Testis (tissue), 3 donors: ENCODE data around the gene YEATS4. TPM values are rescaled to one million over a fixed set of nuclear protein-coding genes. Genes with fewer than 3 reads are reported as not detected.
A peak's percentile ranks its signal among the peaks of the same experiment; 100 is the strongest.

Experiments used
- DNase-seq: peaks from one replicate; pipeline ENCODE4 v3.0.0-alpha.2; 2019
- H3K27ac ChIP-seq, 2 donors: fragments of 200-600 bp; sonication (generic); one replicate each; pipeline ENCODE4 v1.5.1; 2019
- H3K27me3 ChIP-seq: fragments of 200-600 bp; sonication (generic); one replicate; pipeline ENCODE4 v1.5.1; 2019
- H3K36me3 ChIP-seq: fragments of 200-600 bp; sonication (generic); one replicate; pipeline ENCODE4 v1.5.1; 2017; ENCODE audit warnings: low read depth; ENCODE audit errors: missing control alignments
- H3K4me1 ChIP-seq: fragments of 200-600 bp; sonication (generic); one replicate; pipeline ENCODE4 v1.5.1; 2019
- H3K4me3 ChIP-seq, 2 donors: fragments of 200-600 bp; sonication (generic); one replicate each; pipeline ENCODE4 v1.5.1; 2017 to 2019
- H3K9me3 ChIP-seq: fragments of 200-600 bp; sonication (generic); one replicate; pipeline ENCODE4 v1.5.1; 2017
- POLR2A ChIP-seq: fragments of 450-650 bp; IDR thresholded peaks from one replicate; pipeline ENCODE4 v1.6.1; 2017; ENCODE audit warnings: antibody characterized with exemption, mild to moderate bottlenecking, moderate library complexity
- WGBS, 2 donors: methylation state at CpG; one replicate each; pipeline ENCODE4 v1.1.5; 2018; 5-methylcytosine and 5-hydroxymethylcytosine counted together
- intact Hi-C: fragments of 100-400 bp; cut with DNase I; formaldehyde crosslinking; loops from one replicate; pipeline ENCODE4 v1.15.1; 2023; ENCODE audit warnings: low total_unique reads
- polyA plus RNA-seq: library from polyadenylated mRNA; stranded (reverse); fragments of 350-450 nt; fragmentation: Illumina TruSeq; extraction: RNeasy Lipid Tissue Mini Kit (QIAGEN cat#74804); gene quantifications from one replicate; pipeline ENCODE4 v1.2.3, GENCODE V29; 2014; ENCODE audit warnings: low read depth, low replicate concordance; ENCODE audit not compliant: insufficient read depth
- total RNA-seq, 2 donors: library from RNA; depleted of rRNA; stranded (reverse); fragments of >200 nt; gene quantifications; one replicate each; pipeline ENCODE4 v1.2.3, GENCODE V29; 2016
- TF ChIP-seq, protein P1 (sequence below), 3 experiments: fragments of 450-650 bp in 2 of 3; fragments of 200-600 bp in 1 of 3; sonication (generic) in 1 of 3; IDR thresholded peaks; one replicate each; pipeline ENCODE4 v1.5.1; 2016 to 2019; ENCODE audit warnings: antibody characterized with exemption in 3 of 3, mild to moderate bottlenecking in 2 of 3, moderate library complexity in 1 of 3

Gene YEATS4
- total and polyA plus RNA-seq, 3 donors from 2014 or later, result 43.8 to 112 (median 48.4) TPM

DNA sequence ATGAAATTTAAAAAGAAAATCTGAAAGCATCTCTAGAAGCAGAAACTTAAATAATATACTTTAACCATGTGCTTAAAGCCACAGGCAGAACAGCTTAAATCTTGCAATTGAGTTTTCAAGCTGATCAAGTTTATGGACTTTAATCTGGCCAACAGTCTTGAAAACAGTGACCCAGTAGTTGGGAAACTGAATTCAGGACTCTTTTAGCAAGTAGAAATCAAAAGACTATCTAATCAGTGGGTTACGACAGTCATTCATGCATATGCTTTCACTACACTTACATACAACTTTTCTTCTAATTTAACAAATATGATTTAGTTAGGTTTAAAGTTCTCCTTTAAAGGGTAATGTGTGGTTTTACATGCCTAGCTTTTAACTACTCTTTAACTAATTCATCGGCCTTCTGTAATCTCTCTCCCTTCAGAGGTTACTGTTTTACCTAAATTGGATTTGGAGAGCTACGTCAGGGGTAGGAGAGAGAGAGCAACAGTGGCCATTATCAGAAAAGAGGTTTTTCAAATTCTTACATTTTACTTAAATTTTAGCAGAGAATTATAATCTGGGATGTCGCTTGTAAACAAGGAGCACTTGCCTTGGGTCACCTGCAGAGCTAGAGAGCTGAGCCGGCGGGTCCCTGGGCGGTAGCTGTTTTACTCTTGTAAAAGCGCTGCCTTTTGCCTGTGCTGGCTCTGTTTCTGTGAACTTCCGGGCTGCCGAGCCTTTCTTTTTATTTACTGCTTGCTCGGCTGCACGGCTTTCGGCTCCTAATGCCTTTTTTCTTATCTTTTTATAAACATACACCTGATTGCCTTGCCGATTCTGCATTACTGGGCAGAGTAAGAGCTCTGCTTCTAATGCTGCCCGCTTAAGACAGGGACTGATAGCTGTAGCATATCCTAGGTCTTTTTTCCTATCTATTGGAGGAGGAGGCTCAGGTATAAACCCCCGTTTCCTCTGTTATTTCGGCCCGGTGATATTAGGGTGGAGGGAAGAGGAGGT is 28.8 kb upstream of the YEATS4 start:
- Histone ChIP-seq H3K9me3 (no peaks in the 10 kb centered on the region), H3K27me3 (no peaks in the 10 kb centered on the region), H3K4me1 (no peaks in the 10 kb centered on the region), H3K36me3 (no peaks in the 10 kb centered on the region), H3K27ac (no peak overlapping the region), H3K4me3 (peak overlapping the region; percentile 34 to 61)
- DNase-seq, result peak; percentile 48
- 7 to 8% methylated on average over 18 of the region's 18 CpGs for WGBS, 2 donors
- intact Hi-C loops, result no loop called here
- TF ChIP-seq, protein P1, sequence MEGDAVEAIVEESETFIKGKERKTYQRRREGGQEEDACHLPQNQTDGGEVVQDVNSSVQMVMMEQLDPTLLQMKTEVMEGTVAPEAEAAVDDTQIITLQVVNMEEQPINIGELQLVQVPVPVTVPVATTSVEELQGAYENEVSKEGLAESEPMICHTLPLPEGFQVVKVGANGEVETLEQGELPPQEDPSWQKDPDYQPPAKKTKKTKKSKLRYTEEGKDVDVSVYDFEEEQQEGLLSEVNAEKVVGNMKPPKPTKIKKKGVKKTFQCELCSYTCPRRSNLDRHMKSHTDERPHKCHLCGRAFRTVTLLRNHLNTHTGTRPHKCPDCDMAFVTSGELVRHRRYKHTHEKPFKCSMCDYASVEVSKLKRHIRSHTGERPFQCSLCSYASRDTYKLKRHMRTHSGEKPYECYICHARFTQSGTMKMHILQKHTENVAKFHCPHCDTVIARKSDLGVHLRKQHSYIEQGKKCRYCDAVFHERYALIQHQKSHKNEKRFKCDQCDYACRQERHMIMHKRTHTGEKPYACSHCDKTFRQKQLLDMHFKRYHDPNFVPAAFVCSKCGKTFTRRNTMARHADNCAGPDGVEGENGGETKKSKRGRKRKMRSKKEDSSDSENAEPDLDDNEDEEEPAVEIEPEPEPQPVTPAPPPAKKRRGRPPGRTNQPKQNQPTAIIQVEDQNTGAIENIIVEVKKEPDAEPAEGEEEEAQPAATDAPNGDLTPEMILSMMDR (IDR thresholded peaks at IDR 0.05), result no peak
- TF ChIP-seq POLR2A, result no peak

DNA sequence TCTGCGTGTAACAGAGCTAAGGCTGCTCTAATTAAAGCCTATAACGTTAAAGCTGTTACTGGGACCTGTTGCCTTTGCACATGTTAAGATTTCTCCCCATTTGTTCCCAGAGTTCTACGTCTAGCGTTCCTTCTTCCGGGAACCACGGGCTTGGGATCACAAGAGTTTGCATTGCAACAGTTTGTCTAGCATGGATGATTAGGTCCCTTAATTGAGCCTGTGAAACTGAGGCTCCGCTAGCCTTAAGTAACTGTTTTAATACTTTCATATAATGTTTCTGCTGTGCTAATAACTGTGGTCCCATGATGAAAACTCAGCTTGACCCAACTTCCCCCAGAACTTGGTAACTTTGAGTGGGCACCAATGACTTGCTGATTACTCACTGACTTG is 28.0 kb upstream of the YEATS4 start:
- intact Hi-C loops, result no loop called here
- H3K4me1 ChIP-seq, result no peaks in the 10 kb centered on the region
- WGBS, 2 donors, result 7 to 10% methylated on average over 7 of the region's 7 CpGs
- no peaks in the 10 kb centered on the region for H3K27me3 ChIP-seq
- H3K27ac ChIP-seq, result no peak overlapping the region
- H3K9me3 ChIP-seq, result no peaks in the 10 kb centered on the region
- peak overlapping the region; percentile 34 to 61 for H3K4me3 ChIP-seq
- no peaks in the 10 kb centered on the region for H3K36me3 ChIP-seq
- TF ChIP-seq POLR2A, result no peak
- TF ChIP-seq, protein P1 (IDR thresholded peaks at IDR 0.05), result no peak
- DNase-seq, result no peak

DNA sequence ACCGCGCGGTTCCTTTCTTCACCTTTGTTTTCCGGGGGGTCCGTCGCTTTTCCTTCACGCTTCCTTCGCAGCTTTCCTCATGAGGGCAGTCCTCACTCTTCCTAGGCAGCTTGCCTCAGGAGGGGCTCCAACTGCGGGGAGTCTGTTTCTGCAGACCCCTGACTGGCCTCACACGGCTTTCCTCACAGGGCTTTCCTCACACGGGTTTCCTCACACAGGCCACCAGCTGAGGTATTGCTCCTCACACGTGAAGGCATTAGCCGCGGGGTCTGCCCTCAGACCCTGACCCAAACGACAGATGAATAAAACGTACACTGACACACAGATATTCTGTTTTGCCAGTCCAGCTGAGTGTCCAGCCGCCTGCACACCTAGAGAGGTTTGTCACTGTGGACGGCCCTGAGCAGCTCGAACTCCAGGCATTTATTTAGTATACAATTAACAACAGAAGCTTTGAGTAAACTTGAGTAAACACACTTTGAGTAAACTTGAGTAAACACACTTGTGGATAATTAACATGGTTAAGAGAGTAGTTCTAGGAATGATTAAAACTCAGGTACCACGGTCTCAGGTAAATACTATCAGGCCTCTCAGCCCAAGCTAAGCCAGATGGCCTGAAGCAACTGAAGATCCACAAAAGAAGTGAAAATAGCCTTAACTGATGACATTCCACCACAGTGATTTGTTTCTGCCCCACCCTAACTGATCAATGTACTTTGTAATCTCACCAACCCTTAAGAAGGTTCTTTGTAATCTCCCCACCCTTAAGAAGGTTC is 27.4 kb upstream of the YEATS4 start:
- no peak overlapping the region for H3K4me3 ChIP-seq
- H3K9me3 ChIP-seq, result no peaks in the 10 kb centered on the region
- TF ChIP-seq POLR2A, result no peak
- TF ChIP-seq, protein P1 (IDR thresholded peaks at IDR 0.05), result no peak
- H3K27me3 ChIP-seq, result no peaks in the 10 kb centered on the region
- intact Hi-C loops, result no loop called here
- WGBS, 2 donors, result 59 to 66% methylated on average over 20 of the region's 20 CpGs
- no peaks in the 10 kb centered on the region for H3K4me1 ChIP-seq
- no peak for DNase-seq
- H3K27ac ChIP-seq, result no peak overlapping the region
- no peaks in the 10 kb centered on the region for H3K36me3 ChIP-seq

DNA sequence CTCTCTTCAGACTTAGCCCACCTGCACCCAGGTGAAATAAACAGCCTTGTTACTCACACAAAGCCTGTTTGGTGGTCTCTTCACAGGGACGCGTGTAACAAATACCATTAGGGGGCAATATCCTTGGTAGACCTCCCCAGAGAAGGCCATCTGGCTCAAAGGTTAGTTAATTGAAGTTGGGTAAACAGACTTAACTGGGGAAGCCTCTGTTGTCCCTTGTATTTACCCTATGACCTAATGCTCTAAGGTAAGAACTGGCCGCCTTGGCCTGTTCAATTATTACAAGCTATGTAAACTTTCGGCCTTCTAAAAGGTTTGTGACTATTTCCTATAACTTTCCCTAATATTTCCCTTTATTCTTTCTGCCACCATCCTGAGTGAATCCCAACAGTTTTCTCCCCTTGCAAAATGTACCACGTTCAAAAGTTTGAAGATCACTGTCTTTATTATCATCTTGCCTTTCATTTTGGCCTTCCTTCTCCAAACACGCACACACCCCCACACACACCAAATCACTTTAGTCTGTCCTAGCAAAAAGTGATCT is 26.7 kb upstream of the YEATS4 start:
- Histone ChIP-seq H3K4me3 (no peak overlapping the region), H3K27me3 (no peaks in the 10 kb centered on the region), H3K36me3 (no peaks in the 10 kb centered on the region), H3K9me3 (no peaks in the 10 kb centered on the region), H3K4me1 (no peaks in the 10 kb centered on the region), H3K27ac (no peak overlapping the region)
- no peak for DNase-seq
- intact Hi-C loops, result no loop called here
- TF ChIP-seq POLR2A, result no peak
- TF ChIP-seq, protein P1 (IDR thresholded peaks at IDR 0.05), result no peak
- 86 to 90% methylated on average over 6 of the region's 6 CpGs for WGBS, 2 donors
